Astrocyte (in vitro differentiated cells and primary cell): ENCODE results near the gene METRNL.

Experiments used
- CTCF ChIP-seq: IDR thresholded peaks from 2 replicates; pipeline ENCODE4 v1.5.1; 2011; ENCODE audit warnings: low read depth, mild to moderate bottlenecking, inconsistent platforms, low read length, moderate library complexity; ENCODE audit not compliant: insufficient read depth
- EZH2 ChIP-seq: IDR thresholded peaks from 2 replicates; pipeline ENCODE4 v1.6.1; 2012; ENCODE audit warnings: mild to moderate bottlenecking, low read length, inconsistent platforms; ENCODE audit not compliant: insufficient read depth

GRCh38 chr17:83143817-83144231, 64.4 kb downstream of the METRNL start:
- TF ChIP-seq CTCF (no peak), EZH2 (no peak)
